Chondrocyte (in vitro differentiated cells): Measurements from ENCODE around the gene MYRIP. TPM values are rescaled to one million over a fixed set of nuclear protein-coding genes. Genes with fewer than 3 reads are reported as not detected.
"Not testable (repeated sequence)": the region's sequence is repeated elsewhere in the genome, so short reads cannot be mapped to it uniquely, and the experiment has no call there.

ENCODE experiments used
- DNase-seq: peaks from one replicate; pipeline ENCODE4 v3.0.0; 2021; ENCODE audit warnings: mixed read lengths, low spot score
- H3K27ac Mint-ChIP-seq: one replicate; pipeline ENCODE4 v1.8.0; 2021; ENCODE audit warnings: mild to moderate bottlenecking, moderate library complexity, mixed read lengths; ENCODE audit not compliant: unreplicated experiment
- H3K27me3 Mint-ChIP-seq: 2 replicates; pipeline ENCODE4 v1.8.0; 2021; ENCODE audit warnings: low read depth, mixed read lengths
- H3K36me3 Mint-ChIP-seq: 2 replicates; pipeline ENCODE4 v1.8.0; 2021; ENCODE audit warnings: low read depth, mixed read lengths
- H3K4me1 Mint-ChIP-seq: 2 replicates; pipeline ENCODE4 v1.8.0; 2021; ENCODE audit warnings: low read depth, mild to moderate bottlenecking, mixed read lengths
- H3K4me3 Mint-ChIP-seq: one replicate; pipeline ENCODE4 v1.8.0; 2021; ENCODE audit warnings: mild to moderate bottlenecking, moderate library complexity, mixed read lengths; ENCODE audit not compliant: unreplicated experiment
- H3K9me3 Mint-ChIP-seq: 2 replicates; pipeline ENCODE4 v1.8.0; 2021; ENCODE audit warnings: low read depth, mixed read lengths
- CTCF ChIP-seq: fragments of 200-600 bp; sonication (generic); IDR thresholded peaks from 2 replicates; pipeline ENCODE4 v1.5.0; 2021; ENCODE audit warnings: antibody characterized with exemption, mild to moderate bottlenecking, moderate library complexity
- total RNA-seq: library from RNA; stranded (reverse); gene quantifications from 3 replicates; pipeline ENCODE4 v1.2.1, GENCODE V29; 2021

MYRIP gene
- total RNA-seq, 1 donor from 2014 or later = 0.12 TPM

GRCh38 chr3:40068636-40069035 lies 259.2 kb downstream of the MYRIP start:
- no peak for DNase-seq
- H3K4me3 Mint-ChIP-seq = no peak overlapping the region
- H3K27ac Mint-ChIP-seq = no peak overlapping the region
- no peaks in the 10 kb centered on the region for H3K9me3 Mint-ChIP-seq
- no peak for TF ChIP-seq CTCF
- H3K27me3 Mint-ChIP-seq = no peaks in the 10 kb centered on the region
- H3K36me3 Mint-ChIP-seq = no peaks in the 10 kb centered on the region
- H3K4me1 Mint-ChIP-seq = peaks cover 8% of the 10 kb centered on the region

GRCh38 chr3:40070816-40071215 lies 261.4 kb downstream of the MYRIP start:
- TF ChIP-seq CTCF = no peak
- no peak overlapping the region for H3K4me3 Mint-ChIP-seq
- H3K27ac Mint-ChIP-seq = no peak overlapping the region
- no peaks in the 10 kb centered on the region for H3K27me3 Mint-ChIP-seq
- DNase-seq = no peak
- peaks cover 8% of the 10 kb centered on the region for H3K4me1 Mint-ChIP-seq
- H3K9me3 Mint-ChIP-seq = no peaks in the 10 kb centered on the region
- H3K36me3 Mint-ChIP-seq = no peaks in the 10 kb centered on the region

- Mint-ChIP-seq H3K27ac (no peak overlapping the region), H3K36me3 (no peaks in the 10 kb centered on the region), H3K4me1 (peaks cover 8% of the 10 kb centered on the region), H3K27me3 (no peaks in the 10 kb centered on the region), H3K4me3 (no peak overlapping the region), H3K9me3 (peaks cover under 1% of the 10 kb centered on the region)
- no peak for DNase-seq
- TF ChIP-seq CTCF = no peak
Measured at GRCh38 chr3:40071683-40072238, 262.4 kb downstream of the MYRIP start.

GRCh38 chr3:40073310-40074007 lies 264.1 kb downstream of the MYRIP start:
- DNase-seq = no peak
- Mint-ChIP-seq H3K36me3 (no peaks in the 10 kb centered on the region), H3K27ac (no peak overlapping the region), H3K4me3 (no peak overlapping the region), H3K27me3 (no peaks in the 10 kb centered on the region), H3K9me3 (peaks cover 3% of the 10 kb centered on the region), H3K4me1 (peaks cover 4% of the 10 kb centered on the region)
- peak; percentile 24 for TF ChIP-seq CTCF

GRCh38 chr3:40077139-40077538 lies 267.7 kb downstream of the MYRIP start:
- peaks cover 31% of the 10 kb centered on the region for H3K4me1 Mint-ChIP-seq
- H3K27ac Mint-ChIP-seq, H3K36me3 Mint-ChIP-seq, H3K27me3 Mint-ChIP-seq, H3K4me3 Mint-ChIP-seq, H3K9me3 Mint-ChIP-seq, DNase-seq: not testable (repeated sequence)

- H3K4me3 Mint-ChIP-seq, H3K27me3 Mint-ChIP-seq: not testable (repeated sequence)
Measured at GRCh38 chr3:40077828-40078492, 268.6 kb downstream of the MYRIP start.

More at GRCh38 chr3:40077828-40078492, 268.6 kb downstream of the MYRIP start:
- H3K9me3 Mint-ChIP-seq = peaks cover 11% of the 10 kb centered on the region
- H3K36me3 Mint-ChIP-seq, DNase-seq, H3K27ac Mint-ChIP-seq: not testable (repeated sequence)
- peaks cover 31% of the 10 kb centered on the region for H3K4me1 Mint-ChIP-seq
